ENCODE measurements around the gene ARL15.

ARL15 gene

DNA sequence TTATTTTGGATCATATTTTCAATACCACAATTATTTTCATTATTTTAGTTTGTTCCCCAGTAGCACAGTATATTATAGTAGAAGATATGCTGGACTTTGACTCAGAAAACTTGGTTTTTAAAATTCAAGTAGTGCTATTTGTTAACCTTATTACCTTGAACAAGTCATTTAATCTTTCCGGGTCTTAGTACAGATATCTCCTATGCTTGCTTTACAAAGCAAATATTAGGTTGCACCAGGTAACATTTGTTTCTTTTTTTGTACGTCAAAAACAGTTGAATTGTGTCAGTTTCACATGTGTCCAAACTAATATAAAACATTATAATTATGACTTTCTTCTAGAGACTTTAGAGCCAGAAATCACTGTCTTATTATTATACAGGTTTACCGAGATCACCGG lies 338.1 kb downstream of the ARL15 start:
- DNase-seq (ENCODE audit: low read depth): no peak
- H3K4me3 ChIP-seq (replicated peaks; ENCODE audit: low read depth, low read length): no peak overlapping the region
- TF ChIP-seq, protein P1, sequence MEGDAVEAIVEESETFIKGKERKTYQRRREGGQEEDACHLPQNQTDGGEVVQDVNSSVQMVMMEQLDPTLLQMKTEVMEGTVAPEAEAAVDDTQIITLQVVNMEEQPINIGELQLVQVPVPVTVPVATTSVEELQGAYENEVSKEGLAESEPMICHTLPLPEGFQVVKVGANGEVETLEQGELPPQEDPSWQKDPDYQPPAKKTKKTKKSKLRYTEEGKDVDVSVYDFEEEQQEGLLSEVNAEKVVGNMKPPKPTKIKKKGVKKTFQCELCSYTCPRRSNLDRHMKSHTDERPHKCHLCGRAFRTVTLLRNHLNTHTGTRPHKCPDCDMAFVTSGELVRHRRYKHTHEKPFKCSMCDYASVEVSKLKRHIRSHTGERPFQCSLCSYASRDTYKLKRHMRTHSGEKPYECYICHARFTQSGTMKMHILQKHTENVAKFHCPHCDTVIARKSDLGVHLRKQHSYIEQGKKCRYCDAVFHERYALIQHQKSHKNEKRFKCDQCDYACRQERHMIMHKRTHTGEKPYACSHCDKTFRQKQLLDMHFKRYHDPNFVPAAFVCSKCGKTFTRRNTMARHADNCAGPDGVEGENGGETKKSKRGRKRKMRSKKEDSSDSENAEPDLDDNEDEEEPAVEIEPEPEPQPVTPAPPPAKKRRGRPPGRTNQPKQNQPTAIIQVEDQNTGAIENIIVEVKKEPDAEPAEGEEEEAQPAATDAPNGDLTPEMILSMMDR (IDR thresholded peaks at IDR 0.05; ENCODE audit: low read length, missing control alignments): no peak

DNA sequence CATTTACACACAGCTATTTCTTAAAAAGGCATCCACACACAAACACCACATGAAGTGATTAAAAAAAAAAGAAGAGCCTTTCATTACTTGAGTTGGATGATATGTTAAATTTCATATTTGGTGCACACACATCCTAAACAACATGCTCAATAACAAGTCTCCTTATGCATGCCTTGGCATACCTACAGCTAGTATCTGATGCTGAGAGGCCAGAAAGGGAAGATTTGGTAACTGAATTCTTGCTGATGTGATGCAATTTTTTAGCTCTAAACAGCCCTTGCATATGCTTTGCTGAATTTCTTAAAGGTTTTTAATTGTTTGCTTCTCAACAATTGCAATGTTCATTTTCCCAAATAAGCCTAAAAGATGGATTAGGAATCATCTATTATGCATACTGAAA lies 338.8 kb downstream of the ARL15 start:
- peak; percentile 68 for DNase-seq (ENCODE audit: low read depth)
- H3K4me3 ChIP-seq (replicated peaks; ENCODE audit: low read depth, low read length): no peak overlapping the region
- TF ChIP-seq, protein P1 (IDR thresholded peaks at IDR 0.05; ENCODE audit: low read length, missing control alignments): no peak

DNA sequence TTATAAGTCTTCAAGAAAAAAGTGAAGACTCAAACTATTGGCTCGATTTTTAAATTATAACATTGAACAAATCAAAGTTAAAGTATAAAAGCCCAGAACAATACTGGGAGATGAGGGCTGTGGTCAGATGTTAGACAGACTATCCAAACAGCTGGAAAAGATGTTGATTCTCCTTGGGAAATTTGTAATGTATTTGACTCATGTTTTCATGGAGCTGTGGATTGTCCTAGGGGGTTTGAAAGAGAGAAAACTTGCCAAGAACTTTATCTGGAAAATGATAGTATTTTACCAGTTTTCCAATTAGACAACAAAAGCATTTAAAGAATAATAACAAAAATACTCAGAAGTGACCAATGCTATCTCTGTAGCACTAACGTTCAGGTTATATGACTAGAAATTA lies 339.2 kb downstream of the ARL15 start:
- TF ChIP-seq, protein P1 (IDR thresholded peaks at IDR 0.05; ENCODE audit: low read length, missing control alignments): no peak
- peak; percentile 41 for DNase-seq (ENCODE audit: low read depth)
- H3K4me3 ChIP-seq (replicated peaks; ENCODE audit: low read depth, low read length): no peak overlapping the region

DNA sequence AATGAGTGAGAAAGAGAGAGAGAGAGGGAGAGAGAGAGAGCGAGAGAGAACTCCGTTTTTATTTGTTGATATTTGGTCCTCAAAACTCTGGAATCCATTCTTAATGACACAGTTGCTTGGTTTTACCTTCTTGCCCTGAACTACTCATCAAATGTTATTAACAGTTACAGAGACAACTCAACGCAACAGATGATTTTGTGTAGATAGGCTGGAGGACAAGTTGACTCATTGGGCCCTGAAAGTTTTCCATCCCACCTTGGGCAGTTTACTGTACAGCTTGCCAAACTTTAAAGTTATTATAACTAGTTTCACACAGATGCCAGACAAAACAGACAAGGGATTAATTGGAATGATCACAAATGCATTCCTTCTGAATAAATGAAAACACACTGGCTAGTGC lies 339.9 kb downstream of the ARL15 start:
- no peak for DNase-seq (ENCODE audit: low read depth)
- no peak overlapping the region for H3K4me3 ChIP-seq (replicated peaks; ENCODE audit: low read depth, low read length)
- TF ChIP-seq, protein P1 (IDR thresholded peaks at IDR 0.05; ENCODE audit: low read length, missing control alignments): no peak

DNA sequence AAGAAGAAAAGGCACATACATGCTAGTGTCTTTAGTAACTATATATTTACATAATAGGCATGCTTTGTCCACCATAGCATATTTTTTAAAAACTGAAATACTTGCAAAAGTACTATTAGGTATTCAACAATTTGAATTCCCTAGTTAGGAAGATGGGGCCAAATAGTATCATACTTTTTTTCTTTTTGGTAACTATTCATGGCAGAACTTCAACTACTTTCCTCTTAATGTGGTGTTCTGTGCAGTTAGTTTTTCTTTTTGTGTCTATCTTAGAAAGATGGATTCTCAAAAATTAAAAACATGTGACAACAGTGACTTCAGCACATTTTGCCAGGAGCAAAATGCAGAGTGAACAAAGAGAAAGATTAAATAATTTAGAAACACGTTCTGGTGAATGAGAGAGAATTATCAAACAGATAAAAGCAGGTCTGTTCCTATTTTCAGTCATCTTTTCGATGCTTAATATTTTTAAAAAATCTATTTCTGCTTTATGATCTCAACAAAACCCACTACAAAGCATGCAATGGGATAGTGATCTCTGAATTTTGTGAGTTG lies 341.1 kb downstream of the ARL15 start:
- no peak for DNase-seq (ENCODE audit: low read depth)
- H3K4me3 ChIP-seq (replicated peaks; ENCODE audit: low read depth, low read length): no peak overlapping the region
- TF ChIP-seq, protein P1 (IDR thresholded peaks at IDR 0.05; ENCODE audit: low read length, missing control alignments): no peak

DNA sequence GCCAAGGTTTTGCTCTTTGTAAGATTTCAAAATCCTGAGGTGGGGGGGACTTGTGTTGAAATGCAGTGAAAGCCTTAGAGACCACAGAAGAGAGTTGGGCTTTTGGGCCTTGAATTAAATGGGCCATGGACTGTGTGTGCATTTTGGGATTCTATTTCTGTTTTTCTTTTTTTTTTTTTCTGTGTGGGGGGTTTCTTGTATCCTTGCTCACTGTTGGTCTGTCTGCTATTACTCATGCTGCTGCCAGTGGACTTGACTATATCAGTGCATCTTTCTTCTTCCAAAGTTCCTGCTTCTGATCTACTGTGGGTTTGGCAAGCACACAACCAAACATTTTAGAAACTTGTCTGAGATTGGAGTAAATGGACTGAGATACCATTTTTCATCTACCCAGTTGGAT lies 344.9 kb downstream of the ARL15 start:
- TF ChIP-seq, protein P1 (IDR thresholded peaks at IDR 0.05; ENCODE audit: low read length, missing control alignments): no peak
- peak; percentile 45 for DNase-seq (ENCODE audit: low read depth)
- H3K4me3 ChIP-seq (replicated peaks; ENCODE audit: low read depth, low read length): no peak overlapping the region

DNA sequence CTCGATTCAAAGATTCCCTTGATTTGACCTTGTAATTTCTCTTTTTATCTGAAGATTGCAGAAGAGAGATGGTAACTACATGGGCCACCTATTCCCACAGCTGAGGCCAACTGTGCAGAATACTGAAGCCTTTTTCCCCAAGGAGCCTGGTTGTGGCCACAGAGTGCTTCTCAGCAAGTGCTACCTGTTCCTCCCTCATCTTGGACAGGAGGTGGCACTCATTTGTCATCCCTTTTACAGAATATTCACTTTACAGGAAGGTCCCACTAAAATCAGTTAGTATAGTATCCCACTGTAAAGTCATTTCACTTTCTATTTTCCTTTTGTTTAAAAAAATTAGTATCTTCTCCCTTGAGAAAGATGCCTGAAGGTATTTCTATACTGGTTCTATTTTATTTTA lies 346.4 kb downstream of the ARL15 start:
- no peak for DNase-seq (ENCODE audit: low read depth)
- TF ChIP-seq, protein P1 (IDR thresholded peaks at IDR 0.05; ENCODE audit: low read length, missing control alignments): no peak

More for the DNA sequence above, 346.4 kb downstream of the ARL15 start:
- no peak overlapping the region for H3K4me3 ChIP-seq (replicated peaks; ENCODE audit: low read depth, low read length)

Data from fibroblast of pulmonary artery (primary cell).